ENCODE measurements around the gene EML5. TPM values are rescaled to one million over a fixed set of nuclear protein-coding genes. Genes with fewer than 3 reads are reported as not detected.

The EML5 gene
- total RNA-seq, 3 donors from 2014 or later = 1.3 to 4.1 (median 1.4) TPM

DNA sequence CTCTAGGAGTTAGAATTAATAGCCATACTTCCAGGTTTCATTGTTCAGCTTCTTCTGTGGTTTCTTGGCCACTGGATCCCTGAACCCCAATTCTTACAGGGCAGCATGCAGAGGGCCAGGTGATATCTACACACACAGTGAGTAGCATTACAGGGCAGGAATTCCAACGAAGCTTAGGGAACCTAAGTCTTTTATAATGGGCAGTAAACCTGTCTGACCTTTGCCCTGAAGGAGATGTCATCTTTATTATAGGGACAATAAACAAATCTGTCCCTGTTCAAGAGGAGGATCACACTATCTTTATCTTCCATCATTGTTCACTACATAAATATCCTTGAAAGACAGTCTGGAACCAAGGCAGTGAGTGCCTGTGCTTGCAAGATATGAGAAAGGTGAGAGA lies 11.7 kb upstream of the EML5 start:
- TF ChIP-seq, protein P1, sequence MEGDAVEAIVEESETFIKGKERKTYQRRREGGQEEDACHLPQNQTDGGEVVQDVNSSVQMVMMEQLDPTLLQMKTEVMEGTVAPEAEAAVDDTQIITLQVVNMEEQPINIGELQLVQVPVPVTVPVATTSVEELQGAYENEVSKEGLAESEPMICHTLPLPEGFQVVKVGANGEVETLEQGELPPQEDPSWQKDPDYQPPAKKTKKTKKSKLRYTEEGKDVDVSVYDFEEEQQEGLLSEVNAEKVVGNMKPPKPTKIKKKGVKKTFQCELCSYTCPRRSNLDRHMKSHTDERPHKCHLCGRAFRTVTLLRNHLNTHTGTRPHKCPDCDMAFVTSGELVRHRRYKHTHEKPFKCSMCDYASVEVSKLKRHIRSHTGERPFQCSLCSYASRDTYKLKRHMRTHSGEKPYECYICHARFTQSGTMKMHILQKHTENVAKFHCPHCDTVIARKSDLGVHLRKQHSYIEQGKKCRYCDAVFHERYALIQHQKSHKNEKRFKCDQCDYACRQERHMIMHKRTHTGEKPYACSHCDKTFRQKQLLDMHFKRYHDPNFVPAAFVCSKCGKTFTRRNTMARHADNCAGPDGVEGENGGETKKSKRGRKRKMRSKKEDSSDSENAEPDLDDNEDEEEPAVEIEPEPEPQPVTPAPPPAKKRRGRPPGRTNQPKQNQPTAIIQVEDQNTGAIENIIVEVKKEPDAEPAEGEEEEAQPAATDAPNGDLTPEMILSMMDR (IDR thresholded peaks at IDR 0.05) = no peak
- H3K36me3 ChIP-seq (ENCODE audit: low read depth) = no peaks in the 10 kb centered on the region
- no peaks in the 10 kb centered on the region for H3K4me1 ChIP-seq (ENCODE audit: low read depth)
- DNase-seq = no peak
- intact Hi-C loops (cut with DNase I, micrococcal nuclease) = no loop called here
- H3K4me3 ChIP-seq = no peak overlapping the region
- no peaks in the 10 kb centered on the region for H3K9me3 ChIP-seq
- ATAC-seq = peak; percentile 59

DNA sequence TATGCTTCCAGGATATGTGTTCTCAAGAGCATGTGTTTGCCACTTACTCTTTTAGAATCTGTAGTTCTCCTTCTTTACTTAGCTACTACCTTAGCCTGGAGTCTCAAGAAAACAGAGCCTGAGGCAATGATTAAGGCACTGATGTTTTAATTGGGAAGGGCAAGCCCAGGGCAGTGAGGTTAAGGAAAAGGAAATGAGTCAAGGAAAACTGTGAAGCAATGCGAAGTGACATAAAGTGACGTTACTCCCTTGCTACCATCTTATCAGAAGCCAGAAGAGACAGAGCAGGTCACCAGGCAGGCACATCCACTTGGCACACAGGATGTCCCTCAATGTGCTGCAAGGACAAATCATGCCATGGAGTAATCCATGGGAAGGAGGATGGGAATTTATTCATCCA lies 11.3 kb upstream of the EML5 start:
- intact Hi-C loops (cut with DNase I, micrococcal nuclease) = no loop called here
- H3K4me3 ChIP-seq = no peak overlapping the region
- H3K36me3 ChIP-seq (ENCODE audit: low read depth) = no peaks in the 10 kb centered on the region
- DNase-seq (no peak), ATAC-seq (peak; percentile 23)
- H3K9me3 ChIP-seq = no peaks in the 10 kb centered on the region
- H3K4me1 ChIP-seq (ENCODE audit: low read depth) = no peaks in the 10 kb centered on the region
- TF ChIP-seq, protein P1 (IDR thresholded peaks at IDR 0.05) = no peak

DNA sequence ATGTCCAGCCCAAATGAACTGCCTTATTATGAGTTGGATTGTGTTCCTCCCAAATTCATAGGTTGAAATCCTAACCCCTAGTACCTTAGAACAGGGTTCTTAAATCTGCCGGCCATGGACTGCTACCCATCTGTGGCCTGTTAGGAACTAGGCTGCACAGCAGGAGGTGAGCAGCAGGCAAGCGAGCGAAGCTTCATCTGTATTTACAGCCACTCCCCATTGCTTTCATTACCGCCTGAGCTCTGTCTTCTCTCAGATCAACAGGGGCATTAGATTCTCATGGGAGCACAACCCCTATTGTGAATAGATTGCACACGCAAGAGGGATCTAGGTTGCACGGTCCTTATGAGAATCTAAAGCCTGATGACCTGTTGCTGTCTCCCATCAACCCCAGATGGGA lies 9.8 kb upstream of the EML5 start:
- intact Hi-C loops (cut with DNase I, micrococcal nuclease) = no loop called here
- Histone ChIP-seq H3K4me1 (ENCODE audit: low read depth) (no peaks in the 10 kb centered on the region), H3K4me3 (no peak overlapping the region), H3K9me3 (no peaks in the 10 kb centered on the region), H3K36me3 (ENCODE audit: low read depth) (no peaks in the 10 kb centered on the region)
- ATAC-seq (no peak), DNase-seq (no peak)
- TF ChIP-seq, protein P1 (IDR thresholded peaks at IDR 0.05) = no peak

DNA sequence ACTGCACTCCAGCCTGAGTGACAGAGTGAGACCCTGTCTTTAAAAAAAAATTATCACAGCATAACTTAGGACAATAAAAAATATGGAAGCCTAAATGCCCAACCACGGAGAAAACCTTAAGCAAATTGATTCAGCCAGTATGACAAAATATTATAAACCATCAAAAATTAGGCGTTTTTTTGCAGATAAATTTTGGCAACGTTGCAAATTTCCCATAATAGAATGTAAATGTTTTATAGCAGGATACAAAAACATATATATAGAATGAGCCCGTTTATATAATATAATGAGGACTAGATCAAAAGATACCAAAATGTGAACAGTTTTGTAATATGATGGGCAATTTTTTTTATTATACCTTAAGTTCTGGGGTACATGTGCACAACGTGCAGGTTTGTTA lies 6.8 kb upstream of the EML5 start:
- no peak for ATAC-seq
- Histone ChIP-seq H3K4me3 (no peak overlapping the region), H3K36me3 (ENCODE audit: low read depth) (no peaks in the 10 kb centered on the region), H3K4me1 (ENCODE audit: low read depth) (no peaks in the 10 kb centered on the region), H3K9me3 (no peaks in the 10 kb centered on the region)
- TF ChIP-seq, protein P1 (IDR thresholded peaks at IDR 0.05) = no peak
- intact Hi-C loops (cut with DNase I, micrococcal nuclease) = no loop called here
- DNase-seq = no peak

DNA sequence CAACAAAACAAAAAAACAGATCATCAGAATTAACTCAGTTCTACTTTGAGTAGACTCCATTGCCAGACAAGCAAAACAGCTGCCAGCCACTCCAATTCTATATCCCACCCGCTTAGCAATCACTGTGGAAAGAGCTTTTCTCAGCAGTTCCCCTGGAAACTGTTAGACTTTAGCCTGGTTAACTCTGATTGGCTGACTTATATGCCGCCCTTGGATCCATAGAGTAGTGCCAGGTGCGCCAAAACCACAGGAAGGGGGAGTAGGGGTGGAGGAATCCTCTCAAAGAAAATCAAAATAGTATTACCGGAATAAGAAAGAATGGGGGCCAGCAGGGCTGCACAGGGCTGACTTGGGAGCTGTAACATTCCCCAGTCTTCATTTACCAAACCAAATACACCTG lies 5.4 kb upstream of the EML5 start:
- H3K4me3 ChIP-seq = no peak overlapping the region
- H3K9me3 ChIP-seq = no peaks in the 10 kb centered on the region
- no peak for DNase-seq
- TF ChIP-seq, protein P1 (IDR thresholded peaks at IDR 0.05) = no peak
- intact Hi-C loops (cut with DNase I, micrococcal nuclease) = no loop called here
- ATAC-seq = peak; percentile 55
- H3K4me1 ChIP-seq (ENCODE audit: low read depth) = no peaks in the 10 kb centered on the region
- H3K36me3 ChIP-seq (ENCODE audit: low read depth) = no peaks in the 10 kb centered on the region

DNA sequence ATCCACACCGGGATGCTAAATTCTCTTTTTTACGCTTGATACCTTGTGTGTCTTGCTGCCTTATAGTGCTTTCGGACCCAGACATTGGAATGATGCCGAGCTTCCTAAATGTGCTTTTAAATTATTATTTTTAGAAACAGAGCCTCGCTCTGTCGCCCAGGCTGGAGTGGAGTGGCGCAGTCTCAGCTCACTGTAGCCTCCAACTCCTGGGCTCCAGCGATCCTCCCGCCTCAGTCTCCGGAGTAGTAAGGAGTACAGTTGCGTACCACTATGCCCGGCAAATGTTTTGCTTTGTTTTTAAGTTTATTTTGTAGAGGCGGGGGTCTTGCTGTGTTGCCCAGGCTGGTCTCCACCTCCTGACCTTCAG lies 489 bp upstream of the EML5 start:
- intact Hi-C loops (cut with DNase I, micrococcal nuclease) = no loop called here
- ATAC-seq = no peak
- Histone ChIP-seq H3K4me3 (peak overlapping the region; percentile 33), H3K4me1 (ENCODE audit: low read depth) (no peaks in the 10 kb centered on the region), H3K9me3 (no peaks in the 10 kb centered on the region), H3K36me3 (ENCODE audit: low read depth) (no peaks in the 10 kb centered on the region)
- DNase-seq = no peak
- TF ChIP-seq, protein P1 (IDR thresholded peaks at IDR 0.05) = no peak

Measured in mucosa of descending colon (tissue), 3 donors.